Posterior vena cava (tissue), 2 donors: ENCODE measurements around the gene CDT1. TPM values are rescaled to one million over a fixed set of nuclear protein-coding genes. Genes with fewer than 3 reads are reported as not detected.

Source experiments
- DNase-seq: peaks from one replicate; pipeline ENCODE4 v3.0.0-alpha.2; 2020; ENCODE audit warnings: low spot score
- intact Hi-C, 2 donors: fragments of 100-400 bp; cut with DNase I; formaldehyde crosslinking; loops; one replicate each; pipeline versions ENCODE4 v1.14.1 to v1.14.2; 2022 to 2023
- long read RNA-seq, 2 donors: library from polyadenylated mRNA; unstranded; transcript quantifications; one replicate each; pipeline ENCODE4 v2.0.0, GENCODE V29; 2020 to 2021
- total RNA-seq, 2 donors: library from RNA; stranded (reverse); fragmentation: NEBNext Ultra II Directional; extraction: Animal tissue kit (Norgen Biotek cat#: 25700); gene quantifications; one replicate each; pipeline ENCODE4 v1.2.1, GENCODE V29; 2021
- donor health status: DM: yes; HTN: yes; CAD: no.
- donor health status: DM: yes; HTN: yes; CAD: no.

The CDT1 gene
- 1 to 10 TPM in 1 of 2 donors, under 1 TPM in 1; 0.57 to 2.0 TPM for total RNA-seq
- long read RNA-seq, donor 1, partial matches to known transcripts, result 1 of 2 reads
- long read RNA-seq, donor 1, other reads (novel, unspliced or antisense), result 0 of 2 reads
- long read RNA-seq, donor 2, partial matches to known transcripts, result 2 of 2 reads
- long read RNA-seq, donor 2, other reads (novel, unspliced or antisense), result 0 of 2 reads

- intact Hi-C loops, result no loop called here
- peak; percentile 96 for DNase-seq
Measured at GRCh38 chr16:88803264-88803987, at the start of gene CDT1. Gene CDT1, plus strand, starts transcription at chr16:88803789. Its CDS starts 43 bp downstream, at chr16:88803832.

DNA sequence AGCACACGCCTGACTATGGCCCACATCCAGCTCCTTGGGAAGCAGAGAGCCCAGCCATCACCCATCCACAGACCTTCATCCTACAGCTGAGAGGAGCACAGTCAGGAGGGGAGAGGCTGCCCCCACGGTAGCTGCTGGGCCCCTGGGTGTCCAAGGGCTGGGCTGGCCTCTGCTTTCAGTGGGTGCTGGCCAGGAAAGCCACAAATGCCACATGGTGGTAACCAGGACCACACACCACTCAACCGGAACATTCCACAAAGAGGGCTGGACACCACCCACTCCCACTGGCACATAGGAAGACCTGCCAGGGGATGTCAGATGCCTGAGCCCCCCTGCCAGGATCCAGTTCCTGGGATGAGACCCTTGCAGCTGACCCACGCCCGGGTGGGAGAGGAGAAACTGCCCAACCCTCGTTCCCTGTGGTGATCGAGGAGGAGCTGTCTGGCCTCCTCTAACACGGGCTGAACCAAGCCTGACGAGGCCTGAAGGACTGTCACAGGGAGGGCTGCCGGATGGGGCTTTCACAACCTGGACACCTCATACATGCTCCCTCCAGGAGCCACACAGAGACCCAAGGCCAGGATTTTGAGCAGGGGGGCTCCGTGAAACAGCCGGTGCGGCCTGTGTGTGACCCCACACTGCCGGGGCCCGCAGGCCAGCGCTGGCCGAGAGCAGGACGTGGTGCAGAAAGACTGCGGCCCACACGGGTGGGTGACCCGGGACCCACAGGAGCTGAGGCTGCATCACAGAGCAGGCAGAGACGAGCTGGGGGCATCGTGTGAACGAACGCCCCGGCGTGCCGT is 49.3 kb upstream of the CDT1 start:
- DNase-seq, result no peak

DNA sequence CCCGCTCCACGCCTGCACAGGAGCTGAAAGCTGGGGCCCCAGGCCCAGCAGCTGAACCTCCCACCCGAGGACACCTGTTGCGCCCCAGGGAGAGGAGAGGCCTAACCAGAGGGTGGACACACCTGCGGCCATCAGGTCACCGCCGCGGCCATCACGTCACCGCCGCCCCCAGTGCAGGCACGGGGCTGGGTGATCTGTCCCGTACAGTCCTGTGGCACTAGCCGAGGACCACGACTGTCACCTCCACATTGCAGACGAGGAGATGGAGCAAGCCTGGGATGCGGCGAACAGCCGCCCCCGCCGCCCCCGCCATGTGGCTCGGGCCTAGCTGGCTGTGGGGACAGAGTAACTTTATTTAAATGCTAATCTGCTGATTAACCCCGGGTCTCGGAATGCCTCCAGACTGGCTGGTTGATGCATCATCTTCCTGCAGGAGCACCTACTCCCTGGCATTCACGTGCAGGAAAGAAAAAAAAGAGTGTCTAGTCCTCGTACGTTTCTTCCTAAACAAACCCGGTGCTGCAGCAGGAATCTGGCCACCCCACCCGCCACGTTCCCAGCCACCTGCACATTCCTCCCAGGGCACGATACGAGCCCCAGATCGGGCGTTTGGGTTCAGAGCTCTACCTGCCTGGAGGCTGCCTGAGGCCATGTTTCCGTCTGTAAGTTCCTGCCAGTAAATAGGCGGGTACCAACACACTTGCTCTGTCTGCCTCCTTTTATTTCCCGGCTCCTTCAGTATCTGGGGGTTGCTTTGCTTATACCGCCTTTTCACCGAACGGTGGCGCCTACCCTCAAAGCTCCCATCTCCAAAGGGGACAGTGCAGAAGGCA is 48.5 kb upstream of the CDT1 start:
- DNase-seq, result no peak
- intact Hi-C loops, result loop anchor here in 1 of 2 donors (5.0 kb wide), 1 partner anchor 763 kb away; no protein-coding TSS in a partner anchor

More for the DNA sequence above, 49.3 kb upstream of the CDT1 start:
- intact Hi-C loops, result no loop called here

GRCh38 chr16:88755745-88756443 is 47.7 kb upstream of the CDT1 start:
- intact Hi-C loops, result loop anchor here in 1 of 2 donors (5.0 kb wide), 1 partner anchor 764 kb away; no protein-coding TSS in a partner anchor
- no peak for DNase-seq

- no peak for DNase-seq
- intact Hi-C loops, result loop anchor here in 1 of 2 donors (5.0 kb wide), 1 partner anchor 766 kb away; no protein-coding TSS in a partner anchor
Measured at GRCh38 chr16:88758227-88758943, 45.2 kb upstream of the CDT1 start.

GRCh38 chr16:88758944-88759244 is 44.7 kb upstream of the CDT1 start:
- DNase-seq, result no peak
- intact Hi-C loops, result loop anchor here in 1 of 2 donors (5.0 kb wide), 1 partner anchor 767 kb away; no protein-coding TSS in a partner anchor

GRCh38 chr16:88759245-88759975 is 44.2 kb upstream of the CDT1 start:
- intact Hi-C loops, result loop anchor here in 1 of 2 donors (5.0 kb wide), 1 partner anchor 767 kb away; no protein-coding TSS in a partner anchor
- no peak for DNase-seq

DNA sequence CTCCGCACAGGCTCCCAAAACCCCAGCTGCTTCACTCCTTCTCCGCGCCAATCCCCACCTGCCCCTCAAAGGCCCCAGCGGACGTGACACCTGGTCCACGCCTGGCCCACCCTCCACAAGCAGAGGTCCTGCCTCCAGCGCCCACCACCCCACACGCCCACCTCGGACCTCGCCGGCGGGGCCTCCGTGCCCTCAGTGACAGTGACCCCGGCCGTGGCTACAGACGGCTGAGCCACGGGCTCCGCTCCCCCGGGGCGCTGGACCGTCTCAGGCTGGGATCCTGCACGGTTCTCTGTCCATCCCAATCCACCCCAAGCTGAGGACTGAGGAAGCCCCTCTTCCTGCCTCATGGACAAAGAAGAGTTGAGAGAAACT is 43.6 kb upstream of the CDT1 start:
- DNase-seq, result no peak
- intact Hi-C loops, result loop anchor here in 1 of 2 donors (5.0 kb wide), 1 partner anchor 768 kb away; no protein-coding TSS in a partner anchor

- intact Hi-C loops, result no loop called here
- DNase-seq, result no peak
Measured at GRCh38 chr16:88760424-88761142, 43.0 kb upstream of the CDT1 start.

DNA sequence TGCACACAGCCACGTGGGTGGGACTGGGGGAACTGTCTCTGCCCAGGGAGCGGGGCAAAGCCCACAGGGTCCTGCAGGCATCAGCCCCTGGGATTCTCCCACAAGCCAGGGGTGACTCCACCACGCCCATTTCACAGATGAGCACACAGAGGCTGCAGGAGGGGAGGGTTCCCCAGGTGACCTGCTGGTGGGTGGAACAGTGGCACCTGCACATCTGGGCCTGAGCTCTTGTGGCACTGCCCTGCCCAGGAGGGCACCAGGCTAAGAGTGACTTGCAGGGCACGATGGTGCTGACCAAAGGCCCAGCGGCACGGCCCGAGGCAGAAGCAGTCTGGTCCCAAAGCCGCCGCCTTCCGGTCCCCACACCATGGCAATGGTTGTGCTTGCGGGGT is 42.5 kb upstream of the CDT1 start:
- intact Hi-C loops, result no loop called here

GRCh38 chr16:88761830-88762229 is 41.8 kb upstream of the CDT1 start:
- intact Hi-C loops, result no loop called here

More for the DNA sequence above, 42.5 kb upstream of the CDT1 start:
- no peak for DNase-seq

GRCh38 chr16:88762258-88762870 is 41.2 kb upstream of the CDT1 start:
- intact Hi-C loops, result no loop called here
- DNase-seq, result no peak

More at GRCh38 chr16:88761830-88762229, 41.8 kb upstream of the CDT1 start:
- DNase-seq, result no peak

DNA sequence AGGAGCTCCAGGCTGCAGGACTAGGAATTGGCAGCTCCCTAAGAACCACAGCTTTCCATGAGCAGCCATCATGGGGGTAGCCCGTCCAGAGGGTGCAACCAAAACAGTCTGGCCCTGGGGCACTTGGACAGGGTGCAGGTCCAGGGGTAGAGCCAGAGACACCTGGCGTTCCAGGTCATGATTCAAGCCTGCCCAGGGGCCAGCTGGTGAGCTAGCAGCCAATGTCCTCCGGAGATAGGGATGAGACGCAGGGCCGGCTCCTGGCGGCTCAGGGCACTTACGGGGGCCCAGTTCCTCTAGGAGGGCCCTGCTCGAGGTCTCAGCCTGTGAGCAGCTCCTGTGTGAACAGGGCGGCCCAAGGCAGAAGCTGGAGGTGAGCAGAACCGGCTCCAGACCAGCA is 40.6 kb upstream of the CDT1 start:
- DNase-seq, result no peak
- intact Hi-C loops, result no loop called here

GRCh38 chr16:88763502-88764053 is 40.0 kb upstream of the CDT1 start:
- intact Hi-C loops, result loop anchor here in 1 of 2 donors (2.0 kb wide), 1 partner anchor 23 kb away; no protein-coding TSS in a partner anchor
- DNase-seq, result no peak

DNA sequence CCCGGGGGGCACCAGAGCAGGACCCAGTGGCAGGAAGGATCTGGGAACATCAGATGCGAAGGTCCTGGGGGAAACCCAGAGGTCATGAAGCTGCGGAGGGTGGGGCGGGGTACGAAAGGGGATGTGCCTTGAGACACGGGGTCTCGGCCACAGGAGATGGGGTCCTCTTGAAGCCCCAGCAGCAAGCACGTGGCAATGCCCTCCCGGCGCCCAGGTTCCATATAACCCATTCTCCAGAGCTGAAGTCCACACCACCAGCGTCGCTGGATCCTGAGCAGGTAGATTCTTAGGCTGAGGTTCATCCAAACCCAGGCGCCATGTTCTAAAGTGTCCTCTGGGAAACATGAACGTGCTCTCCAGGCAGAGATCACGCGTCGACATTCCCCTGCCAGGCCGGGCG is 39.5 kb upstream of the CDT1 start:
- intact Hi-C loops, result loop anchor here in 1 of 2 donors (2.0 kb wide), 1 partner anchor 23 kb away; no protein-coding TSS in a partner anchor
- DNase-seq, result no peak
